ENCODE results near the gene GCKR.

GCKR gene

DNA sequence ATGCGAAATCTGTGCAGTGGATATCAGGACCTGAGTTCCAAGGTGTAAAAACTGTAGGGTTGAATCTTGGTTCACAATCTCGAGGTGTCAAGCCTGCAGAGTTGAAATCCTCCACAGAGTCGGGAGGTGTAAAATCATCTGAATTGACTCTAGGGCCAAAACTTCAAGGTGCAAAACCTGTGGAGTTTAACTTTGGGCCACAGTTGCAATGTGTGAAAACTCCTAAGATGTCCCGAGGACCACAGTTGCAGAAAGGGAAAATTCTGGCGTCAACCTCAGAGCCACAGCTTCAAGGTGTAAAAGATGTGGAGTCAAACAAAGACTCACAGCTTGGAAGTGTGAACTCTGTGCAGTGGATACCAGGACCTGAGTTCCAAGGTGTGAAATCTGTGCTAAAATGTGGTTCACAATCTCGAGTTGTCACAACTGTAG lies 76.4 kb downstream of the GCKR start:
- no peak for DNase-seq
